Liver (tissue), 9 donors: Measurements from ENCODE around the gene CCDC78. TPM values are rescaled to one million over a fixed set of nuclear protein-coding genes. Genes with fewer than 3 reads are reported as not detected.

ENCODE experiments used
- DNase-seq: peaks from one replicate; pipeline ENCODE4 v3.0.0-alpha.2; 2017; ENCODE audit warnings: low spot score
- H3K27ac ChIP-seq, 2 donors: one replicate each; pipeline ENCODE4 v1.7.0; 2013; ENCODE audit warnings: inconsistent platforms in 2 of 2, low read length in 2 of 2, control low read depth in 1 of 2, low read depth in 1 of 2, mild to moderate bottlenecking in 1 of 2
- H3K27me3 ChIP-seq, 4 donors: one replicate each; pipeline versions ENCODE4 v1.6.1 to v1.7.0; 2013; ENCODE audit warnings: low read length in 3 of 4, inconsistent platforms in 1 of 4, mild to moderate bottlenecking in 1 of 4, moderate library complexity in 1 of 4; ENCODE audit not compliant: control insufficient read depth in 4 of 4, insufficient read depth in 4 of 4
- H3K36me3 ChIP-seq, 4 donors: one replicate each; pipeline versions ENCODE4 v1.6.1 to v1.7.0; 2013; ENCODE audit warnings: low read length in 3 of 4, mild to moderate bottlenecking in 3 of 4, low read depth in 1 of 4, moderate library complexity in 1 of 4; ENCODE audit not compliant: control insufficient read depth in 4 of 4, insufficient read depth in 3 of 4
- H3K4me1 ChIP-seq, 4 donors: one replicate each; pipeline versions ENCODE4 v1.6.1 to v1.7.0; 2013; ENCODE audit warnings: low read length in 3 of 4, mild to moderate bottlenecking in 3 of 4, moderate library complexity in 1 of 4; ENCODE audit not compliant: control insufficient read depth in 4 of 4, insufficient read depth in 4 of 4
- H3K4me3 ChIP-seq, 3 donors: one replicate each; pipeline versions ENCODE4 v1.6.1 to v1.7.0; 2013; ENCODE audit warnings: low read length in 3 of 3, control low read depth in 1 of 3, low read depth in 1 of 3, mild to moderate bottlenecking in 1 of 3
- H3K9ac ChIP-seq, 2 donors: one replicate each; pipeline ENCODE4 v1.7.0; 2013; ENCODE audit warnings: low read length in 2 of 2, mild to moderate bottlenecking in 2 of 2, moderate library complexity in 2 of 2, control low read depth in 1 of 2, low read depth in 1 of 2
- H3K9me3 ChIP-seq, 4 donors: one replicate each; pipeline versions ENCODE4 v1.6.1 to v1.7.0; 2013; ENCODE audit warnings: low read length in 3 of 4; ENCODE audit not compliant: control insufficient read depth in 4 of 4
- EGR1 ChIP-seq, 2 donors: IDR thresholded peaks; 2 replicates each; pipeline ENCODE4 v1.6.1; 2016 to 2018; ENCODE audit warnings: antibody characterized with exemption in 2 of 2, low read depth in 2 of 2
- FOXA1 ChIP-seq: IDR thresholded peaks from 2 replicates; pipeline ENCODE4 v1.6.1; 2016; ENCODE audit warnings: antibody characterized with exemption
- FOXA2 ChIP-seq: IDR thresholded peaks from 2 replicates; pipeline ENCODE4 v1.6.1; 2016; ENCODE audit warnings: antibody characterized with exemption
- GABPA ChIP-seq, 2 donors: IDR thresholded peaks in 1 of 2; conservative IDR thresholded peaks in 1 of 2; 2 replicates each; pipeline ENCODE4 v1.6.1; 2016; ENCODE audit warnings: antibody characterized with exemption in 2 of 2, mild to moderate bottlenecking in 1 of 2, moderate library complexity in 1 of 2
- HNF4A ChIP-seq, 2 donors: conservative IDR thresholded peaks; 2 replicates each; pipeline ENCODE4 v1.6.1; 2016; ENCODE audit warnings: antibody characterized with exemption in 2 of 2, mild to moderate bottlenecking in 2 of 2
- JUND ChIP-seq, 2 donors: IDR thresholded peaks; 2 replicates each; pipeline ENCODE4 v1.6.1; 2016; ENCODE audit warnings: antibody characterized with exemption in 2 of 2
- NR2F2 ChIP-seq: IDR thresholded peaks from 2 replicates; pipeline ENCODE4 v1.6.1; 2016; ENCODE audit warnings: antibody characterized with exemption
- RXRA ChIP-seq, 2 donors: IDR thresholded peaks; 2 replicates each; pipeline ENCODE4 v1.6.1; 2017 to 2018; ENCODE audit warnings: antibody characterized with exemption in 2 of 2, mild to moderate bottlenecking in 1 of 2
- SP1 ChIP-seq: IDR thresholded peaks from 2 replicates; pipeline ENCODE4 v1.6.1; 2018; ENCODE audit warnings: antibody characterized with exemption, mild to moderate bottlenecking
- TAF1 ChIP-seq: conservative IDR thresholded peaks from 2 replicates; pipeline ENCODE4 v1.6.1; 2016; ENCODE audit warnings: antibody characterized with exemption, mild to moderate bottlenecking
- YY1 ChIP-seq: IDR thresholded peaks from 2 replicates; pipeline ENCODE4 v1.6.1; 2016; ENCODE audit warnings: antibody characterized with exemption, mild to moderate bottlenecking
- WGBS: extraction: QIAGEN DNeasy Blood & Tissue Kit; methylation state at CpG from one replicate; pipeline ENCODE4 v1.1.7; 2013; 5-methylcytosine and 5-hydroxymethylcytosine counted together
- polyA plus RNA-seq, 2 donors: library from polyadenylated mRNA; stranded (reverse) in 1 of 2; unstranded in 1 of 2; fragments of 200-250 nt in 1 of 2; fragments of >200 nt in 1 of 2; fragmentation: Nextera tagmentation in 1 of 2; extraction: Ambion mirVana in 1 of 2; gene quantifications; one replicate each; pipeline versions ENCODE4 v1.2.1 to v1.2.3, GENCODE V29; 2013 to 2015
- total RNA-seq, 2 donors: library from RNA; depleted of rRNA; stranded (reverse); fragments of >200 nt; gene quantifications; one replicate each; pipeline ENCODE4 v1.2.3, GENCODE V29; 2014
- TF ChIP-seq, protein P1 (sequence below): IDR thresholded peaks from 2 replicates; pipeline ENCODE4 v1.6.1; 2016; ENCODE audit warnings: antibody characterized with exemption
- TF ChIP-seq, protein P2 (sequence below): fragments of 150-350 bp; IDR thresholded peaks from 2 replicates; pipeline ENCODE4 v1.5.1; 2017; ENCODE audit warnings: improper control_type of control experiment, low read depth, low read length; ENCODE audit not compliant: missing input control
- donor health status: healthy.
- donor health status: healthy.
- donor health status: healthy.
- donor health status: healthy.
- donor health status: healthy.

The CCDC78 gene
- total and polyA plus RNA-seq, 4 donors = 0.05 to 0.28 (median 0.08) TPM; not detected in 1

DNA sequence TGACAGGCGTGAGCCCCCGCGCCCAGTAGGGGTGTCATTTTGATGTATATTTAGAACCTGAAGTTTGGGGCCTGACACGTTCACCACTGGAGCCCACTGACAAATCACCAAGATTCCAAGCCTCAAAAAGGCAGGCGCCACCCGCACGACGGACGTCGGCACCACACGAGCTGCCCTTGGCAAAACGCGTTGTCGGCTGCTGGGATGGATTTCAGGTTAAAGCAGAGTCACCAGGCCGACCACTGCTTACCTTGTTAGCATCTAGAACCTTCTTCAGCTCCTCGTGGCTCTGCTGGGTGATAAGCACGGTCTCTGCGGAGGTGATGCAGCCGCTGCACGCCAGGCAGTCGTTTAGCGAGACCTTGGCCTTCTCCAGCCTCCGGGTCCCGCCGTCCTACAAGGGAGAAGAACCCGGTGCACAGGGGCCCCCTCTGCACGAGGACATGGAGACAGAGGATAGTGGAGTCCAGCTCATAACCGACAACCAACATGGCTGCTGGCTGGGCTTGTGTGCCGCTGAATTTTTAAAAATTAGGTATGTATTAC, 10.8 kb upstream of the CCDC78 start:
- Histone ChIP-seq H3K27me3 (no peaks in the 10 kb centered on the region), H3K27ac (no peak overlapping the region), H3K36me3 (peaks cover 12 to 51% (median 14%) of the 10 kb centered on the region in 4 donors), H3K4me3 (no peak overlapping the region), H3K4me1 (peaks cover 12 to 17% (median 15%) of the 10 kb centered on the region in 4 donors), H3K9ac (no peak overlapping the region), H3K9me3 (no peaks in the 10 kb centered on the region)
- DNase-seq = no peak
- TF ChIP-seq SP1 = no peak
- 98% methylated on average over 29 of the region's 29 CpGs for WGBS

DNA sequence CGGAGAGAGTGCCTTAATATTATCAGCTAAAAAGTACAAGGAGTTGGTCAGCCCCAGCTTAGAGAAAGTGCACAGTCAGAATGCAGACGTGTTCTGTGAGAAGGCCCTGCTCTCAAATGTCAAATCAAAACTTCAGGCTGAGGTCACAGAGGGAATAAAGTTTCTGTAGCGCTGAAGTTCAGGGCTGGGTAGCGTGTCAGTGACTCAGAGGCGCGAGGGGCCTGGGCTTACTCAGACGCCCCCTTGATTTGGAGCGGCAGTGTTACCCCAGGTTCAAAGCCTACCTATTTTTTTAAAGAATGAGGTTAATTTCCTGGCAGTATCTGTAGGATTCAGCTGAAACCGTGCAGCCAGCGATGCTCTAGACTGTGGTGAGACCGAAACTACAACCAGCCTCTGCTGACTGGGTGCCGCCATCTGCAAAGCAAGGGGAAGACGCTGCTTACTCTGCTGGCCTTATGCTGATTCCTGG, 9.8 kb upstream of the CCDC78 start:
- 91% methylated on average over 13 of the region's 13 CpGs for WGBS
- Histone ChIP-seq H3K27ac (no peak overlapping the region), H3K4me3 (no peak overlapping the region), H3K4me1 (peaks cover 7 to 12% (median 12%) of the 10 kb centered on the region in 4 donors), H3K9ac (no peak overlapping the region), H3K36me3 (peaks cover 12 to 54% (median 14%) of the 10 kb centered on the region in 4 donors), H3K27me3 (no peaks in the 10 kb centered on the region), H3K9me3 (no peaks in the 10 kb centered on the region)
- DNase-seq = no peak
- TF ChIP-seq GABPA (IDR thresholded peaks at IDR 0.05 in 1 of 2, conservative IDR thresholded peaks at IDR 0.05 in 1 of 2) = no peak
- TF ChIP-seq YY1 = no peak
- TF ChIP-seq, protein P1, sequence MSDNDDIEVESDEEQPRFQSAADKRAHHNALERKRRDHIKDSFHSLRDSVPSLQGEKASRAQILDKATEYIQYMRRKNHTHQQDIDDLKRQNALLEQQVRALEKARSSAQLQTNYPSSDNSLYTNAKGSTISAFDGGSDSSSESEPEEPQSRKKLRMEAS = no peak
- no peak for TF ChIP-seq FOXA2

DNA sequence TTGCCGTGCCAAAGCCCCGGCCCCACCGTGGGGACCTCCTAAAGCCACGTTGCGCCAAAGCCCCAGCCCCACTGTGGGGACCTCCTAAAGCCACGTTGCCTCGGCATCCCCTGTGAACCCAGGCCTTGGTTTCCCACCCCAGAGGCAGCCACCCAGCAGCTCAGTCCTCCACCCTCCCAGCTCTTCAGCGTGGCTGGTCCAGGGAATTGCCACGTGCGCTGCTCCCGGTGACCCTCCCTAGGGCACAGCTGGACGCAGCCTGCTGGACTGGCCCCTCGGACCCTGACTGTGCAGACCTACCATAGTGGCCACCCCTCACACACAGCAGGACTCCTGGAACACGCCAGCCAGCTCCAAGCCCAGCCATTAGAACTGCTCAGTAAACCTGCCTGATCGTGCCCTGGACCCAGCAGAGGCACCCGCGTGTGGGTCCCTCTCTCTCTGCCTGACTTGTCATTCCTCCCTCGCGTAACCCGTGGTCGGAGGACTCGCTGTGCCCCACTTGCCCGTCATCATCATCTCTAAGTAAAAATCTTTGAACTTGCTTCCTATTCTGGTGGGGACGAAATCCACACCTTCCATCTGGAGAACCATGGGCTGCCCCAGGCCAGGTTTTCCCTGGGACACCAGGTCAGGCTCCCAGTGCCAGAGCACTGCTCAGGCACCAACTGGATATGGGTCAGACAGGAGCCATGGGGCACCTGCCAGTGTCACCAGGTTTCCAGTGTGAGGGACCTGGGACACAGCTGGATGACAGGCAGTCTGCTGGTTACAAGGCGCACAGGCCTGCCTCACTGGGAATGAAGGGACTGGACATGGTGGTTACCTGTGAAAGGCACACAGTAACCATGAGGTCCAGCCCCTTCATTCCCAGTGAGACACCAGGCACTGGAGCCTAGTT, 9.0 kb upstream of the CCDC78 start:
- Histone ChIP-seq H3K27me3 (no peaks in the 10 kb centered on the region), H3K4me1 (peaks cover 6 to 10% (median 9%) of the 10 kb centered on the region in 4 donors), H3K36me3 (peaks cover 12 to 55% (median 14%) of the 10 kb centered on the region in 4 donors), H3K9me3 (no peaks in the 10 kb centered on the region), H3K9ac (no peak overlapping the region), H3K4me3 (no peak overlapping the region), H3K27ac (no peak overlapping the region)
- 95% methylated on average over 25 of the region's 25 CpGs for WGBS
- TF ChIP-seq TAF1 = no peak
- TF ChIP-seq, protein P1 = no peak
- TF ChIP-seq FOXA1 = no peak
- TF ChIP-seq EGR1 (IDR thresholded peaks at IDR 0.05; ENCODE audit: low read depth in 2 of 2) = no peak
- TF ChIP-seq JUND (IDR thresholded peaks at IDR 0.05) = no peak
- TF ChIP-seq, protein P2, sequence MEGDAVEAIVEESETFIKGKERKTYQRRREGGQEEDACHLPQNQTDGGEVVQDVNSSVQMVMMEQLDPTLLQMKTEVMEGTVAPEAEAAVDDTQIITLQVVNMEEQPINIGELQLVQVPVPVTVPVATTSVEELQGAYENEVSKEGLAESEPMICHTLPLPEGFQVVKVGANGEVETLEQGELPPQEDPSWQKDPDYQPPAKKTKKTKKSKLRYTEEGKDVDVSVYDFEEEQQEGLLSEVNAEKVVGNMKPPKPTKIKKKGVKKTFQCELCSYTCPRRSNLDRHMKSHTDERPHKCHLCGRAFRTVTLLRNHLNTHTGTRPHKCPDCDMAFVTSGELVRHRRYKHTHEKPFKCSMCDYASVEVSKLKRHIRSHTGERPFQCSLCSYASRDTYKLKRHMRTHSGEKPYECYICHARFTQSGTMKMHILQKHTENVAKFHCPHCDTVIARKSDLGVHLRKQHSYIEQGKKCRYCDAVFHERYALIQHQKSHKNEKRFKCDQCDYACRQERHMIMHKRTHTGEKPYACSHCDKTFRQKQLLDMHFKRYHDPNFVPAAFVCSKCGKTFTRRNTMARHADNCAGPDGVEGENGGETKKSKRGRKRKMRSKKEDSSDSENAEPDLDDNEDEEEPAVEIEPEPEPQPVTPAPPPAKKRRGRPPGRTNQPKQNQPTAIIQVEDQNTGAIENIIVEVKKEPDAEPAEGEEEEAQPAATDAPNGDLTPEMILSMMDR = no peak
- no peak for TF ChIP-seq YY1
- no peak for TF ChIP-seq NR2F2
- no peak for TF ChIP-seq HNF4A (conservative IDR thresholded peaks at IDR 0.05)
- no peak for TF ChIP-seq RXRA (IDR thresholded peaks at IDR 0.05)
- no peak for DNase-seq
